Measurements from ENCODE around the gene DMD. TPM values are rescaled to one million over a fixed set of nuclear protein-coding genes. Genes with fewer than 3 reads are reported as not detected.

The DMD gene
- total and polyA plus RNA-seq, 2 experiments from 2014 or later = 1.5 to 2.0 TPM

DNA sequence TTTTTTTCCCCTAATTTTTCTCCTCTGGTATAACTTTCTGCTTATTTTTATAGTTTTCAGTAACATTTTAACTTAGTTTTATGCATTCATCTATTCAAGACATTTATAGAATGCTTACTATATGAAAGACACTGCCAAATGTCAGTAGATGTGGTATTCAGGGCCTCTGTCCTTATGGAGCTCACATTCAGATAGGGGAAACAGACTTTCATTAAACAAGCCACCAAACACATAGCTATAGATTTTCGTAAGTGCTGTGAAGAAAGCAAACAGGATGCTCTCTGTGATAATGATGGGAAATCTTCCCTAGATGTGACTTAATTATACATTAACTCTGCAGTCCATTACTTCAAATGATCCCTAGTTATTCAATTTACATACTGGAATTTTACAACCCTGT lies 1777.5 kb downstream of the DMD start:
- in situ Hi-C loops (cut with MboI) = no loop called here
- WGBS, 2 experiments (ENCODE audit: low coverage in 1 of 2, low lambda C conversion rate in 2 of 2, missing lambda C conversion rate in 2 of 2) = 95 to 100% methylated on average over 1 of the region's 1 CpG

GRCh38 chrX:31429915-31430314 lies 1781.4 kb downstream of the DMD start:
- H3K79me2 ChIP-seq (ENCODE audit: insufficient read depth) = no peaks in the 10 kb centered on the region
- no peak for DNase-seq
- no peaks in the 10 kb centered on the region for H3K9me2 ChIP-seq (ENCODE audit: insufficient read depth)
- no peaks in the 10 kb centered on the region for H3K9me3 ChIP-seq (ENCODE audit: low read depth)
- TF ChIP-seq EZH2phosphoT487 (IDR thresholded peaks at IDR 0.05; ENCODE audit: insufficient read depth, low read depth) (no peak), EZH2 (IDR thresholded peaks at IDR 0.05; ENCODE audit: insufficient read depth, poor library complexity, severe bottlenecking) (no peak)
- no peak overlapping the region for H3K4me3 ChIP-seq
- H3K9ac ChIP-seq = no peak overlapping the region
- 87 to 88% methylated on average over 6 of the region's 6 CpGs for WGBS, 2 experiments (ENCODE audit: low coverage in 1 of 2, low lambda C conversion rate in 2 of 2, missing lambda C conversion rate in 2 of 2)
- no peak overlapping the region for H3K4me2 ChIP-seq (ENCODE audit: unreplicated experiment)
- H3F3A ChIP-seq (ENCODE audit: insufficient read depth) = no peaks in the 10 kb centered on the region
- H3K27ac ChIP-seq = no peak overlapping the region
- no peaks in the 10 kb centered on the region for H3K4me1 ChIP-seq (ENCODE audit: insufficient read depth)
- H3K27me3 ChIP-seq (replicated peaks; ENCODE audit: insufficient read depth) = no peaks in the 10 kb centered on the region
- no peak overlapping the region for H2AFZ ChIP-seq
- no peaks in the 10 kb centered on the region for H4K20me1 ChIP-seq (ENCODE audit: insufficient read depth)
- no peaks in the 10 kb centered on the region for H3K36me3 ChIP-seq (ENCODE audit: low read depth)
- in situ Hi-C loops (cut with MboI) = no loop called here

More for the DNA sequence above, 1777.5 kb downstream of the DMD start:
- Histone ChIP-seq H3K27ac (no peak overlapping the region), H3K4me3 (no peak overlapping the region), H3K4me2 (ENCODE audit: unreplicated experiment) (no peak overlapping the region), H3K9me3 (ENCODE audit: low read depth) (no peaks in the 10 kb centered on the region), H2AFZ (no peak overlapping the region), H3K4me1 (ENCODE audit: insufficient read depth) (no peaks in the 10 kb centered on the region), H3F3A (ENCODE audit: insufficient read depth) (no peaks in the 10 kb centered on the region), H3K79me2 (ENCODE audit: insufficient read depth) (no peaks in the 10 kb centered on the region), H3K27me3 (replicated peaks; ENCODE audit: insufficient read depth) (no peaks in the 10 kb centered on the region), H4K20me1 (ENCODE audit: insufficient read depth) (no peaks in the 10 kb centered on the region), H3K9ac (no peak overlapping the region), H3K9me2 (ENCODE audit: insufficient read depth) (no peaks in the 10 kb centered on the region), H3K36me3 (ENCODE audit: low read depth) (no peaks in the 10 kb centered on the region)
- no peak for DNase-seq
- TF ChIP-seq EZH2 (IDR thresholded peaks at IDR 0.05; ENCODE audit: insufficient read depth, poor library complexity, severe bottlenecking) = no peak
- TF ChIP-seq EZH2phosphoT487 (IDR thresholded peaks at IDR 0.05; ENCODE audit: insufficient read depth, low read depth) = no peak

DNA sequence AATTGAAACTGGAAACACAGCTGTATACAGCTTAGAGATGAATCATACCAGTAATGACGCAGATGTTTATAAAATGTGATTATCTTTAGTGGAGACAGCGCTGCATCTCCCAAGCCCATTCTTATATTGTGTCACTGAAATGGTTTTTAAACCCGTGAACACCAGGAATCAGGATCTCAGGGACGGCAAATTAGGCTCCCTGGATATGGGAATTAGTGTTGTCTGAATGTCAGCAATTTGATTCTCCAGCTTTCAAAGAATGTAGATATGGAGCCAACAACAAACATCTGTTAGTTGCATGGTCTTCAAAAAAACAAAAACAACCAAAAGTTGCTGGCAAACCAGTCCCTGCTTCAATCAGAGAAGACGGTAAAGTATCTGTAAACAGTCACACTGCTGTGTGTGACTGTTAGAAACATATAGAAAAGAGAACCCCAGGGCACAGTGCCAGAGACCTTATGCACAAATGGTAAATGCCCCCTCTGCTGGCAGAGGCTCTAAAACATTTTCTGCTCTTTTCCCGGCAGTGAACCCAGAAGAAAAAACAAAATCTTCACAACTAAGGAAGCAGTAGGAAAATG lies 1787.7 kb downstream of the DMD start:
- no peak for TF ChIP-seq EZH2 (IDR thresholded peaks at IDR 0.05; ENCODE audit: insufficient read depth, poor library complexity, severe bottlenecking)
- no peak for TF ChIP-seq EZH2phosphoT487 (IDR thresholded peaks at IDR 0.05; ENCODE audit: insufficient read depth, low read depth)
- Histone ChIP-seq H3K79me2 (ENCODE audit: insufficient read depth) (no peaks in the 10 kb centered on the region), H3K9me2 (ENCODE audit: insufficient read depth) (no peaks in the 10 kb centered on the region), H2AFZ (peak overlapping the region; percentile 24; the same call in 1 of the 2 replicates), H3K9ac (no peak overlapping the region), H3K27me3 (replicated peaks; ENCODE audit: insufficient read depth) (no peaks in the 10 kb centered on the region), H4K20me1 (ENCODE audit: insufficient read depth) (no peaks in the 10 kb centered on the region), H3K9me3 (ENCODE audit: low read depth) (no peaks in the 10 kb centered on the region), H3K4me2 (ENCODE audit: unreplicated experiment) (peak overlapping the region; percentile 67), H3K4me1 (ENCODE audit: insufficient read depth) (no peaks in the 10 kb centered on the region; the same call in 1 of the 2 replicates), H3K36me3 (ENCODE audit: low read depth) (no peaks in the 10 kb centered on the region), H3K27ac (no peak overlapping the region), H3F3A (ENCODE audit: insufficient read depth) (no peaks in the 10 kb centered on the region), H3K4me3 (peak overlapping the region; percentile 53)
- in situ Hi-C loops (cut with MboI) = no loop called here
- peak; percentile 58 for DNase-seq
- 1 to 4% methylated on average over 5 to 6 of the region's 6 CpGs for WGBS, 2 experiments (ENCODE audit: low coverage in 1 of 2, low lambda C conversion rate in 2 of 2, missing lambda C conversion rate in 2 of 2)

GRCh38 chrX:31421441-31421840 lies 1789.9 kb downstream of the DMD start:
- Histone ChIP-seq H3K9me2 (ENCODE audit: insufficient read depth) (no peaks in the 10 kb centered on the region), H3K27ac (no peak overlapping the region), H3K4me2 (ENCODE audit: unreplicated experiment) (no peak overlapping the region), H2AFZ (no peak overlapping the region), H3K79me2 (ENCODE audit: insufficient read depth) (no peaks in the 10 kb centered on the region), H3F3A (ENCODE audit: insufficient read depth) (no peaks in the 10 kb centered on the region), H3K9me3 (ENCODE audit: low read depth) (no peaks in the 10 kb centered on the region), H3K27me3 (replicated peaks; ENCODE audit: insufficient read depth) (no peaks in the 10 kb centered on the region), H3K36me3 (ENCODE audit: low read depth) (no peaks in the 10 kb centered on the region), H4K20me1 (ENCODE audit: insufficient read depth) (no peaks in the 10 kb centered on the region), H3K9ac (no peak overlapping the region), H3K4me3 (no peak overlapping the region), H3K4me1 (ENCODE audit: insufficient read depth) (no peaks in the 10 kb centered on the region; the same call in 1 of the 2 replicates)
- no peak for TF ChIP-seq EZH2phosphoT487 (IDR thresholded peaks at IDR 0.05; ENCODE audit: insufficient read depth, low read depth)
- TF ChIP-seq EZH2 (IDR thresholded peaks at IDR 0.05; ENCODE audit: insufficient read depth, poor library complexity, severe bottlenecking) = no peak
- in situ Hi-C loops (cut with MboI) = no loop called here
- 95 to 100% methylated on average over 3 of the region's 3 CpGs for WGBS, 2 experiments (ENCODE audit: low coverage in 1 of 2, low lambda C conversion rate in 2 of 2, missing lambda C conversion rate in 2 of 2)
- DNase-seq = no peak

Measured in GM23248 (cell line).